KMS-11 (cell line): Measurements from ENCODE around the gene PPARA.

Experiments
- H2AFZ ChIP-seq: fragments of 200-600 bp; sonication (generic); 2 replicates; pipeline ENCODE4 v1.6.1; 2016; ENCODE audit warnings: antibody characterized with exemption, mixed run types, low read depth
- H3K27ac ChIP-seq: fragments of 200-600 bp; sonication (generic); 2 replicates; pipeline ENCODE4 v1.6.1; 2016; ENCODE audit warnings: mild to moderate bottlenecking, mixed run types
- H3K27me3 ChIP-seq: fragments of 200-600 bp; sonication (generic); 2 replicates; pipeline ENCODE4 v1.6.1; 2017; ENCODE audit warnings: mild to moderate bottlenecking, low read depth, mixed run types, moderate library complexity; ENCODE audit not compliant: insufficient read depth
- H3K36me3 ChIP-seq: fragments of 200-600 bp; sonication (generic); 2 replicates; pipeline ENCODE4 v1.6.1; 2017; ENCODE audit warnings: mild to moderate bottlenecking, mixed run types; ENCODE audit not compliant: insufficient read depth
- H3K4me1 ChIP-seq: fragments of 200-600 bp; sonication (generic); 2 replicates; pipeline ENCODE4 v1.6.1; 2016; ENCODE audit warnings: mild to moderate bottlenecking, low read depth, mixed run types; ENCODE audit not compliant: poor library complexity, severe bottlenecking
- H3K4me2 ChIP-seq: fragments of 200-600 bp; sonication (generic); 2 replicates; pipeline ENCODE4 v1.7.0; 2016; ENCODE audit warnings: mild to moderate bottlenecking, mixed run types
- H3K4me3 ChIP-seq: fragments of 200-600 bp; sonication (generic); IDR thresholded peaks from 2 replicates; pipeline ENCODE4 v1.6.1; 2017; ENCODE audit warnings: low read depth, low read length, mixed read lengths; ENCODE audit not compliant: insufficient read depth
- H3K79me2 ChIP-seq: fragments of 200-600 bp; sonication (generic); 2 replicates; pipeline ENCODE4 v1.6.1; 2016; ENCODE audit warnings: low read depth, mixed run types; ENCODE audit not compliant: insufficient read depth
- H3K9ac ChIP-seq: fragments of 200-600 bp; sonication (generic); 2 replicates; pipeline ENCODE4 v1.6.1; 2016; ENCODE audit warnings: mild to moderate bottlenecking, mixed run types
- H4K20me1 ChIP-seq: fragments of 200-600 bp; sonication (generic); 2 replicates; pipeline ENCODE4 v1.6.1; 2016; ENCODE audit warnings: mild to moderate bottlenecking, mixed run types; ENCODE audit not compliant: insufficient read depth
- CTCF ChIP-seq: fragments of 200-600 bp; sonication (generic); conservative IDR thresholded peaks from 2 replicates; pipeline ENCODE4 v1.6.1; 2017; ENCODE audit warnings: low read depth, mild to moderate bottlenecking, antibody characterized with exemption, low read length, moderate library complexity, mixed read lengths

The PPARA gene

DNA sequence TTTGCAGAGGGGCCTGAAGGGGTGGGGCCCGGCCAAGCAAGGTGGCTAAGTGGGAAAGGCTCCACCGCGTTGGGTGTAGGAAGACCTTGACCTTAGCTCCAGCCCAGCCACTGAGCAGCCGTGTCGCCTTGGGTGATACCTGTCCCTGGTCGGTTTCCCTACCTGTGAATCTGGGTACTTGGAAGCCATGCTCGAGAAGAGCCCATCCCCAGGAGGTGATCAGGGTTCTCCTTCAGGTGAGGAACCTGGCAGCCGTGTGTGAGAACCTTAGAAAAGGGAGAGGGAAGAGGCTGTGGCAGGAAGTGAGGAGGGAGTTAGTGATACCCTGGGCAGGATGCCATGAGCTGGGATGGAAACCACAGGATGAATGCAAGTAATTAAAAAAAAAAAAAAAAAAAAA, 21.6 kb downstream of the PPARA start:
- Histone ChIP-seq H3K27ac (no peak overlapping the region), H3K9ac (no peak overlapping the region), H4K20me1 (no peaks in the 10 kb centered on the region), H3K27me3 (no peaks in the 10 kb centered on the region), H3K4me3 (no peak overlapping the region), H3K79me2 (no peaks in the 10 kb centered on the region), H3K4me2 (no peak overlapping the region), H3K4me1 (no peaks in the 10 kb centered on the region), H3K36me3 (no peaks in the 10 kb centered on the region), H2AFZ (no peak overlapping the region)
- TF ChIP-seq CTCF, result no peak

- Histone ChIP-seq H3K9ac (no peak overlapping the region), H3K79me2 (no peaks in the 10 kb centered on the region), H4K20me1 (no peaks in the 10 kb centered on the region), H3K27ac (no peak overlapping the region), H3K4me2 (no peak overlapping the region), H2AFZ (no peak overlapping the region), H3K4me1 (no peaks in the 10 kb centered on the region), H3K4me3 (no peak overlapping the region), H3K36me3 (no peaks in the 10 kb centered on the region), H3K27me3 (no peaks in the 10 kb centered on the region)
- TF ChIP-seq CTCF, result no peak
These were observed 22.3 kb downstream of the PPARA start for GRCh38 chr22:46172522-46173110.

GRCh38 chr22:46173152-46173551, 22.8 kb downstream of the PPARA start:
- Histone ChIP-seq H4K20me1 (no peaks in the 10 kb centered on the region), H3K27ac (no peak overlapping the region), H3K36me3 (no peaks in the 10 kb centered on the region), H2AFZ (no peak overlapping the region), H3K4me1 (no peaks in the 10 kb centered on the region), H3K4me2 (no peak overlapping the region), H3K79me2 (no peaks in the 10 kb centered on the region), H3K27me3 (no peaks in the 10 kb centered on the region), H3K9ac (no peak overlapping the region), H3K4me3 (no peak overlapping the region)
- no peak for TF ChIP-seq CTCF

DNA sequence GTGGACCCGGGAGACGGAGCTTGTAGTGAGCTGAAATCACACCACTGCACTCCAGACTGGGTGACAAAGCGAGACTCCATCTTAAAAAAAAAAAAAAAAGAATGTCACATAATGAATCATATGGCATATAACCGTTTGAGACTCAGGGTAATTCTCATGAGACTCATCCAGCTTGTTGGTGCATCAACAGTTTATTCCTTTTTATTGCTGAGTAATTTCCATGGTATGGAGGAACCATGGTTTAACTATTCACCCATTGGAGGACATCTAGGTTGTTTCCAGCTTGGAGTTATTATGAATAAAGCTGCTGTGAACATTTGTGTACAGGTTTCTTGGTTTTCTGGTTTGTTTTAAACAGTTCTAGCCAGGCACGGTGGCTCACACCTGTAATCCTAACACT, 25.3 kb downstream of the PPARA start:
- no peak overlapping the region for H3K4me2 ChIP-seq
- no peaks in the 10 kb centered on the region for H3K79me2 ChIP-seq
- H3K36me3 ChIP-seq, result no peaks in the 10 kb centered on the region
- H3K4me1 ChIP-seq, result no peaks in the 10 kb centered on the region
- no peak overlapping the region for H2AFZ ChIP-seq
- H3K27ac ChIP-seq, result no peak overlapping the region
- no peak overlapping the region for H3K9ac ChIP-seq
- H3K4me3 ChIP-seq, result no peak overlapping the region
- H4K20me1 ChIP-seq, result no peaks in the 10 kb centered on the region
- no peak for TF ChIP-seq CTCF
- no peaks in the 10 kb centered on the region for H3K27me3 ChIP-seq
